ENCODE results near the gene CREB3L4.
"Not testable (repeated sequence)": the region's sequence is repeated elsewhere in the genome, so short reads cannot be mapped to it uniquely, and the experiment has no call there.

The CREB3L4 gene

DNA sequence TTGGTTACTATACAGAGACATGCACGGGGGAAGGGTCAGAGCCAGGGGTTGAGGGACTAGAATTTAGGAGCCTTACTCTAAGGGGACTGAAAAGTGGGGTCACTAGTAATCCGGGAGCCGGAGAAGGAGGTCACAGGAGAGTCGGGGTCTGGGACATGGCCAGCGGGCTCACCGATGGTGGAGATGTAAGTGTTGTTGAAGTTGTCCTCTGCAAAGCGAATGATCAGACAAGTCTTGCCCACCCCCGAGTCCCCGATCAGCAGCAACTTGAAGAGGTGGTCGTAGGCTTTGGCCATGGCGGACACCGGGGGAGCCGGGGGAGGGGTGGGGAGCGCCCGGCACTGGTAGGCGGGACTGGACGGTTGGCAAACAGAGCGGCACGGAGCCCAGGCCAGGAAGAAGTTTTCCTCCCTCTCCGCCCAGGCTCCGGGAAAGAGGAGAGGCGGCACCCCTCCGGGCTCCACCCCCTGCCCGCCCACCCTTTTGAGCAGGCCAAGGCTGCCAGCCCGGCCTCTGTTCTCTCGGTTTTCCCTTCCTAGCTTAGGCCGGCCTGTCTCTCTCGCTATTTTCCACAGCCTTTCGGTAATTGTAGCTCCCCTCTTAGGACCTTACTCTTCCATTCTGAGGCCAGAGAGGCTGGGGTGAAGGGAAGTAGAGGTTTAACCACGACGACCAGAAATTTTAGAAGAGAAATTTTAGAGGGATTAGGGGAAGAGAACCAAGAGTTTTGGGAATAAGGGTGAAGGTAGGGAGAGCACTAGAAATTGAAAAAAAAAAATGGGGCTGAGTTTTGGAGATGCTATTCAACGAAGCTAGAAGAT, 18.4 kb downstream of the CREB3L4 start, which contains the start of gene RAB13:
Gene RAB13, minus strand, starts transcription at position 399 of the 821 bp plus-strand sequence. Its CDS starts 103 bp downstream, at position 296.
- H3K4me1 ChIP-seq (ENCODE audit: control insufficient read depth, insufficient read depth, low read length) = peaks cover 8% of the 10 kb centered on the region

DNA sequence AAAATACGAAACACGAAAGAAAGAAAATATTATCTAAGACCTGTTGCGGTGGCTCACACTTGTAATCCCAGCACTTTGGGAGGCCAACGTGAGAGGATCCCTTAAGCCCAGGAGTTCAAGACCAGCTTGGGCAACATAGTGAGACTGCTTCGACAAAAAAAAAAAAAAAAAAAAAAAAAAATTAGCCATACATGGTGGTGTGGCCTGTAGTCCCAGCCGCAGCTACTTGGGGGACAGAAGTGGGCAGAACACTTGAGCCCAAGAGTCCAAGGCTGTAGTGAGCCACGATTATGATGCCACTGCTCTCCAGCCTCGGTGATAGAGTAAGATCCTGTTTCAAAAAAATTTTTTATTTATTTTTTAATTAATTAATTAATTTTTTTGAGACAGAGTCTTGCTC, 19.9 kb downstream of the CREB3L4 start:
- no peak overlapping the region for H3K9ac ChIP-seq (ENCODE audit: low read length)
- H3K4me1 ChIP-seq (ENCODE audit: control insufficient read depth, insufficient read depth, low read length) = peaks cover 18% of the 10 kb centered on the region
- H3K27ac ChIP-seq (ENCODE audit: low read depth, low read length) = no peak overlapping the region
- no peak overlapping the region for H3K4me3 ChIP-seq (ENCODE audit: low read length)
- peaks cover 7% of the 10 kb centered on the region for H3K36me3 ChIP-seq (ENCODE audit: control insufficient read depth, insufficient read depth, low read length)
- no peaks in the 10 kb centered on the region for H3K27me3 ChIP-seq (ENCODE audit: control insufficient read depth, insufficient read depth, low read length)

More for the DNA sequence above, 18.4 kb downstream of the CREB3L4 start, which contains the start of gene RAB13:
- Histone ChIP-seq H3K36me3 (ENCODE audit: control insufficient read depth, insufficient read depth, low read length) (peaks cover 3% of the 10 kb centered on the region), H3K9ac (ENCODE audit: low read length) (peak within 1 kb of the TSS; percentile 84), H3K4me3 (ENCODE audit: low read length) (peak within 1 kb of the TSS; percentile 85), H3K27ac (ENCODE audit: low read depth, low read length) (peak within 1 kb of the TSS; percentile 95), H3K27me3 (ENCODE audit: control insufficient read depth, insufficient read depth, low read length) (no peaks in the 10 kb centered on the region)

DNA sequence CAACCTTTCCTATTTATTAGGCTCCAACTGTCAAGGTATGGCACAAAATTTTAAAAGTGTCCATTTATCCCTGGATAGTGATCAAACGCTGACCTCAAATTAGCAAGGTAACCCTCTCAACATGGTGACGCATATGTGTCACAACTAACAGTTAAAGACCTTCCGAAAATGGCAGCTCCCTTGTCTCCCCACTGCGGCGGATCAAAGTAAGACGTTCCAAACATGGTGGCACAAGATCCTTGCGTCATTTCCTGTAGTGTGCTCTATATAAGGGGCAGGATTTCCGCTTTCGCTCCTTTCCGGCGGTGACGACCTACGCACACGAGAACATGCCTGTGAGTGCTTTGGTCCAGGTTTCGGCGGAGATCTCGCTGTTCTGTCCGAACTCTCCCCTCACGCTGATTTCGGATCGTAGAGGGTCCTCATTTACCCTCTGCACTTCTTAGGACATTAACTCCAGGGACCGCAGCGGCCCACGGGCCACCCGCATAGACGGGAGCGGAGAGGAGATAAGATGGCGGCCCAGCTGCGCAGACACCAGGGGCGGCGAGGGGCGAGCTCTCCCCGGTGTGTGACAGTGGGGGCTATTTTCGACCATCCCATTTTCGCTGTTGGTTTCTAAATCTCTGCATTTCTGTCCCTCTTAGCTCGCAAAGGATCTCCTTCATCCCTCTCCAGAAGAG, 22.9 kb downstream of the CREB3L4 start, which contains the start of gene RPS27:
Gene RPS27, plus strand, starts transcription at position 295 of the 683 bp plus-strand sequence. Its CDS starts 35 bp downstream, at position 330.
- Histone ChIP-seq H3K9ac (ENCODE audit: low read length) (peak within 1 kb of the TSS; percentile 96), H3K4me1 (ENCODE audit: control insufficient read depth, insufficient read depth, low read length) (peaks cover 11% of the 10 kb centered on the region), H3K4me3 (ENCODE audit: low read length) (peak within 1 kb of the TSS; percentile 100), H3K36me3 (ENCODE audit: control insufficient read depth, insufficient read depth, low read length) (peaks cover 8% of the 10 kb centered on the region), H3K27ac (ENCODE audit: low read depth, low read length) (peak within 1 kb of the TSS; percentile 99), H3K27me3 (ENCODE audit: control insufficient read depth, insufficient read depth, low read length) (no peaks in the 10 kb centered on the region)

DNA sequence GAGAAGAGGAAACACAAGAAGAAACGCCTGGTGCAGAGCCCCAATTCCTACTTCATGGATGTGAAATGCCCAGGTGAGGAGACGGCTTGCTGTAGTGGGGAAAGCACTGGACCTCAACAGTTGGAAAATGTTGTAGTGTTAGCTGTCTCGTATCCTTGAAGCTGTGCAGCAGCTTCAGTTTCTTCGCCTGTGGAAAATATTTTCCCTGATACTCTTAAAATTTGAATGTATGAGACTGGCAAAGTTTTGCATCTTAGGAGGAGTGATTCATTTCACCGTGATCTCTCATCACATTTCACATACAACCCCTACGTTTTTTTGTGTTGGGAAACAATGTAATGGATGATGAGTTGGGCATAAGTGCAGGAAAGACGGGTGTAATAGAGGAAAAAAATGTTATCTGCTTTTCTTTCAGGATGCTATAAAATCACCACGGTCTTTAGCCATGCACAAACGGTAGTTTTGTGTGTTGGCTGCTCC, 23.5 kb downstream of the CREB3L4 start:
- H3K9ac ChIP-seq (ENCODE audit: low read length) = peak overlapping the region; percentile 96
- peaks cover 11% of the 10 kb centered on the region for H3K4me1 ChIP-seq (ENCODE audit: control insufficient read depth, insufficient read depth, low read length)
- H3K27me3 ChIP-seq (ENCODE audit: control insufficient read depth, insufficient read depth, low read length) = no peaks in the 10 kb centered on the region
- peaks cover 8% of the 10 kb centered on the region for H3K36me3 ChIP-seq (ENCODE audit: control insufficient read depth, insufficient read depth, low read length)
- H3K4me3 ChIP-seq (ENCODE audit: low read length) = peak overlapping the region; percentile 100
- H3K27ac ChIP-seq (ENCODE audit: low read depth, low read length) = peak overlapping the region; percentile 99

DNA sequence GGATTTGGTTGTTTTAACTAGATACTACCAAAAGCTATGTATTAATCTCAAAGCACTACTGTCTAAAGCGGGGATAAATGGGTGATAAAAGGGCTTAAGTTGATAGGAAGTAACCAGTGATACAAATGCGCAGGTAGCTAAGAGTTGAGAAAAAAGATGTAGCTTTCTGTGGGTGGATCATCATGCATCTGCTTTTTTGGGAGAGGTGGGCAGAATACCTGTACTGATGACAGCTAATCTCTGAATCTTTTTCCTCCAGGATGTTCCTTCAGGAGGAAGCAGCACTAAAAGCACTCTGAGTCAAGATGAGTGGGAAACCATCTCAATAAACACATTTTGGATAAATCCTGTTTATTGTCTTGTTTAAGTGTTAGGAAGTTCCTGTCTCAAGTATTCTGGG, 24.1 kb downstream of the CREB3L4 start:
- Histone ChIP-seq H3K27me3 (ENCODE audit: control insufficient read depth, insufficient read depth, low read length) (no peaks in the 10 kb centered on the region), H3K36me3 (ENCODE audit: control insufficient read depth, insufficient read depth, low read length) (peaks cover 8% of the 10 kb centered on the region), H3K27ac (ENCODE audit: low read depth, low read length) (peak overlapping the region; percentile 99), H3K9ac (ENCODE audit: low read length) (no peak overlapping the region), H3K4me3 (ENCODE audit: low read length) (peak overlapping the region; percentile 100), H3K4me1 (ENCODE audit: control insufficient read depth, insufficient read depth, low read length) (peaks cover 11% of the 10 kb centered on the region)

DNA sequence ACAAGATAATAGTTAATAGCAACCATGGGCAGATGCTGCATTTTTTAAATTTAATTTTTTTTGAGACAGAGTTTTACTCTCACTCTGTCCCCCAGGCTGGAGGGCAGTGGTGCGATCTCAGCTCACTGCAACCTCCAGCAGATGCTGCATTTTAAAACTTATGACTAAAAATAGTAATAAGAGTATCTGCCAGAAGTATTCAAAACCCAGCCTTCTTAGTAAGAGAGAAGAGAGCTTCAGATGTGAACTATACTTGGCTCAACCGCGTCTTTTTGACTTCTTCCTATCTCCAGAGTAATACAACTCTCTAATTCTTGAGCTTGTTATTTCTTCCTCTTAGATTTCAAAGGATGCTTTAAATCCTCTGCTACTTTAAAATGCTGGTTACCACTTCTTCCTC, 27.5 kb downstream of the CREB3L4 start:
- peaks cover 8% of the 10 kb centered on the region for H3K36me3 ChIP-seq (ENCODE audit: control insufficient read depth, insufficient read depth, low read length)
- peaks cover 11% of the 10 kb centered on the region for H3K4me1 ChIP-seq (ENCODE audit: control insufficient read depth, insufficient read depth, low read length)
- no peak overlapping the region for H3K27ac ChIP-seq (ENCODE audit: low read depth, low read length)
- H3K9ac ChIP-seq (ENCODE audit: low read length) = no peak overlapping the region
- no peak overlapping the region for H3K4me3 ChIP-seq (ENCODE audit: low read length)
- H3K27me3 ChIP-seq (ENCODE audit: control insufficient read depth, insufficient read depth, low read length) = no peaks in the 10 kb centered on the region

DNA sequence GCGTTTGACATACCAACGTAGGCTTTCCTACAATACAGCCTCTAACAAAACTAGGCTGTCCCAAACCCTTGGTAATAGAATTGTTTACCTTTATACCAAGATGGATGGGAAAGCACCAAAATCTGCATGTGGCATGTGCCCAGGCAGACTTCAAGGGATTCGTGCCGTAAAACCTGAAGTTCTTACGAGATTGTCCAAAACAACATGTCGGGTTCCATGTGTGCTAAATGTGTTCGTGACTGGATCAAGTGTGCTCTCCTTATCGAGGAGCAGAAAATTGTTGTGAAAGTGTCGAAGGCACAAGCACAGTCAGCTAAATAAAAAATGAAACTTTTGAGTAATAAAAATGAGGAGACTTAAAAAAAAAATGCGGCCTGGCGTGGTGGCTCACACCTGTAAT, 27.9 kb downstream of the CREB3L4 start:
- Histone ChIP-seq H3K4me3 (ENCODE audit: low read length) (no peak overlapping the region), H3K9ac (ENCODE audit: low read length) (no peak overlapping the region), H3K36me3 (ENCODE audit: control insufficient read depth, insufficient read depth, low read length) (peaks cover 8% of the 10 kb centered on the region), H3K4me1 (ENCODE audit: control insufficient read depth, insufficient read depth, low read length) (peaks cover 11% of the 10 kb centered on the region), H3K27ac (ENCODE audit: low read depth, low read length) (no peak overlapping the region), H3K27me3 (ENCODE audit: control insufficient read depth, insufficient read depth, low read length) (no peaks in the 10 kb centered on the region)

DNA sequence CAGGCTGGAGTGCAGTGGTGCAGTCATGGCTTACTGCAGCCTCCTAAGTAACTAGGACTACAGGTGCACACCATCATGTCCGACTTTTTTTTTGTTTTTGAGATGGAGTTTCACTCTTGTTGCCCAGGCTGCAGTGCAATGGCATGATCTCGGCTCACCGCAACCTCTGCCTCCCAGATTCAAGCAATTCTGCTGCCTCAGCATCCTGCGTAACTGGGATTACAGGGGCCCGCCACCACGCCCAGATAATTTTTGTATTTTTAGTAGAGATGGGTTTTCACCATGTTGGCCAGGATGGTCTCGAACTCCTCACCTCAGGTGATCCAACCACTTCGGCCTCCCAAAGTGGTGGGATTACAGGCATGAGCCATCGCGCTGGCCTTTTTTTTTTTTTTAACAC, 29.2 kb downstream of the CREB3L4 start:
- not testable (repeated sequence) for H3K4me1 ChIP-seq (ENCODE audit: control insufficient read depth, insufficient read depth, low read length); H3K9ac ChIP-seq (ENCODE audit: low read length); H3K36me3 ChIP-seq (ENCODE audit: control insufficient read depth, insufficient read depth, low read length); H3K27ac ChIP-seq (ENCODE audit: low read depth, low read length); H3K4me3 ChIP-seq (ENCODE audit: low read length); H3K27me3 ChIP-seq (ENCODE audit: control insufficient read depth, insufficient read depth, low read length)

DNA sequence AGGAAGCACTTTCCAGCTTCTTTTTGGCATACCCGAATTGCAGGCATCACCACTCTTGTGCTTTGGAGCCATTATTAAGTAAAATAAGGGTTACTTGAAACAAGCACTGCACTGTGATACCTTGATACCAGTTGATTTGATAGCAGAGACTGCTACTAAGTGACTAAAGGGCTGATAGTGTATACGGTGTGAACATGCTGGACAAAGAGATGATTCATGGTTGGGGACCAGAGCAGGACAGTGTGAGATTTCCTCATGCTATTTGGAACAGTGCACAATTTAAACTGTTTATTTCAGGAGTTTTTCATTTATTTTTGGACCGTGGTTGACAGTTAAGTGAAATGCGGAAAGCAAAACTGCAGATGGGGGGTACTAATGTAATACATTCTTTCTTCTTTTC, 32.7 kb downstream of the CREB3L4 start:
- H3K36me3 ChIP-seq (ENCODE audit: control insufficient read depth, insufficient read depth, low read length) = no peaks in the 10 kb centered on the region
- no peaks in the 10 kb centered on the region for H3K4me1 ChIP-seq (ENCODE audit: control insufficient read depth, insufficient read depth, low read length)
- H3K4me3 ChIP-seq (ENCODE audit: low read length) = no peak overlapping the region
- H3K9ac ChIP-seq (ENCODE audit: low read length) = no peak overlapping the region
- H3K27ac ChIP-seq (ENCODE audit: low read depth, low read length) = no peak overlapping the region
- H3K27me3 ChIP-seq (ENCODE audit: control insufficient read depth, insufficient read depth, low read length) = no peaks in the 10 kb centered on the region

DNA sequence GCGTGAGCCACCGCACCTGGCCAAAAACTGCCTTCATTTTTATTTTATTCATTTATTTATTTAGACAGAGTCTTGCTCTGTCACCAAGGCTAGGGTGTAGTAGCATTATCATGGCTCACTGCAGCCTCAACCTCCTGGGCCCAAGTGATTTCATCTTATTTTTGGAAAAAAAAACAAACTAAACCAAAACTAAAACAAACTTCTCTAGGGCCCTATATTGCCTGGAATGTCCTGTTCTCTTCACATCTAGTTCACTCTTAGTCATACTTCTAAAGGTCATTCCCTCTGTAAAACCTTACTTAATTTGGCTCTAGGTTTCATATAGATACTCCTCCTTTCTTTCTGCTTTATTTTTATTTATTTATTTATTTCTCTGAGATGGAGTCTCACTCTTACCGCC, 38.4 kb downstream of the CREB3L4 start:
- Histone ChIP-seq H3K4me3 (ENCODE audit: low read length) (no peak overlapping the region), H3K9ac (ENCODE audit: low read length) (no peak overlapping the region), H3K27me3 (ENCODE audit: control insufficient read depth, insufficient read depth, low read length) (no peaks in the 10 kb centered on the region), H3K4me1 (ENCODE audit: control insufficient read depth, insufficient read depth, low read length) (no peaks in the 10 kb centered on the region), H3K36me3 (ENCODE audit: control insufficient read depth, insufficient read depth, low read length) (no peaks in the 10 kb centered on the region), H3K27ac (ENCODE audit: low read depth, low read length) (no peak overlapping the region)

DNA sequence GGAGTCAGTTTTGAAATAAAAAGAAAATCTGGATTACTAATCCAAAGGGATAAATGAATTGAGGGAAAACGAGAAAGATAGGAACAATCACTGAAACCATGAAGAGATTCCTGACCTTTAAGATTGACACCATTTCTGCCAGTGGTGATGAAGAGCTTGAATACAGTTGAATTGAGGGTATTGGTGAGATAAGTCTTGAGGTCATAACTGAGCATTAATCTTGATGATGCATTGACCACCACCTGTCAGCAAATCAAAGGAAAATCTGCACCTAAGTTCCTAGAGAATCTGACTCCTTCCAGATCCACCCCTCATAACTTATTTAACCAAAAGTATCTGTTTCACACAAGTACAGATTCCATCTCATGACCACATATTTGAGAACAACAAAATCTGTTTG, 44.4 kb downstream of the CREB3L4 start:
- Histone ChIP-seq H3K9ac (ENCODE audit: low read length) (no peak overlapping the region), H3K36me3 (ENCODE audit: control insufficient read depth, insufficient read depth, low read length) (no peaks in the 10 kb centered on the region), H3K27ac (ENCODE audit: low read depth, low read length) (no peak overlapping the region), H3K4me1 (ENCODE audit: control insufficient read depth, insufficient read depth, low read length) (no peaks in the 10 kb centered on the region), H3K27me3 (ENCODE audit: control insufficient read depth, insufficient read depth, low read length) (no peaks in the 10 kb centered on the region), H3K4me3 (ENCODE audit: low read length) (no peak overlapping the region)

DNA sequence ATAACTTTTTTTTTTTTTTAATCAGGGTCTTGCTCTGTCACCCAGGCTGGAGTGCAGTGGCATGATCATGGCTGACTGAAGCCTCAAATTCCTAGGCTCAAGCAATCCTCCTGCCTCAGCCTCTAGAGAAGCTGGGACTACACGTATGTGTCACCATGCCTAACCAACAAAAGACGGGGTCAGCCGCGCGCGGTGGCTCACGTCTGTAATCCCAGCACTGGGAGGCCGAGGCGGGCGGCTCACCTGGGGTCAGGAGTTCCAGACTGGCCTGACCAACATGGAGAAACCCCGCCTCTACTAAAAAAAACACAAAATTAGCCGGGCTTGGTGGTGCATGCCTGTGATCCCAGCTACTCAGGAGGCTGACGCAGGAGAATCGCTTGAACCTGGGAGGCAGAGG, 44.8 kb downstream of the CREB3L4 start:
- H3K4me3 ChIP-seq (ENCODE audit: low read length); H3K36me3 ChIP-seq (ENCODE audit: control insufficient read depth, insufficient read depth, low read length); H3K27me3 ChIP-seq (ENCODE audit: control insufficient read depth, insufficient read depth, low read length); H3K9ac ChIP-seq (ENCODE audit: low read length); H3K4me1 ChIP-seq (ENCODE audit: control insufficient read depth, insufficient read depth, low read length); H3K27ac ChIP-seq (ENCODE audit: low read depth, low read length): not testable (repeated sequence)

Measured in rectal smooth muscle tissue (tissue), 1 donor.